ENCODE data around the gene MYZAP. TPM values are rescaled to one million over a fixed set of nuclear protein-coding genes. Genes with fewer than 3 reads are reported as not detected.

The MYZAP gene
- total and polyA plus RNA-seq, 2 of the 4 experiments (the other 2 are of a cell fraction), result not detected

- Histone ChIP-seq H3K4me2 (ENCODE audit: low read depth, low read length) (no peak overlapping the region), H3K56ac (ENCODE audit: extremely low read depth, insufficient read depth, low read length) (no peak overlapping the region), H3K4ac (ENCODE audit: low read depth, low read length) (no peak overlapping the region), H3K23ac (ENCODE audit: low read depth, low read length) (no peak overlapping the region), H3K9me3 (ENCODE audit: control insufficient read depth, insufficient read depth, low read length) (no peaks in the 10 kb centered on the region), H3K27ac (ENCODE audit: insufficient read depth, low read length) (no peak overlapping the region), H4K8ac (ENCODE audit: low read depth in 2 of 2, low read length in 2 of 2) (no peak overlapping the region), H2BK20ac (ENCODE audit: low read depth, low read length) (no peak overlapping the region), H3K9me1 (ENCODE audit: insufficient read depth, low read length) (no peaks in the 10 kb centered on the region), H2AFZ (replicated peaks; ENCODE audit: low read length, poor library complexity) (no peak overlapping the region), H3K79me1 (ENCODE audit: low read depth in 1 of 2, low read length in 2 of 2) (no peaks in the 10 kb centered on the region), H3K4me1 (ENCODE audit: control insufficient read depth, insufficient read depth, low read length) (no peaks in the 10 kb centered on the region), H3K18ac (ENCODE audit: low read depth, low read length) (no peak overlapping the region), H2AK9ac (replicated peaks; ENCODE audit: low read depth, low read length, poor library complexity) (no peak overlapping the region), H4K91ac (ENCODE audit: insufficient read depth, low read depth, low read length) (no peak overlapping the region), H3K9ac (ENCODE audit: low read depth, low read length) (no peak overlapping the region), H2BK5ac (ENCODE audit: low read depth, low read length, poor library complexity, severe bottlenecking) (no peak overlapping the region), H2AK5ac (ENCODE audit: low read depth, low read length) (no peak overlapping the region), H2BK15ac (ENCODE audit: low read depth, low read length) (no peak overlapping the region), H3K36me3 (ENCODE audit: control insufficient read depth, insufficient read depth, low read length) (no peaks in the 10 kb centered on the region), H3K14ac (replicated peaks; ENCODE audit: low read depth, low read length) (no peak overlapping the region), H4K5ac (ENCODE audit: low read depth, low read length) (no peak overlapping the region), H3K4me3 (ENCODE audit: insufficient read depth, low read depth, low read length) (no peak overlapping the region), H4K20me1 (ENCODE audit: insufficient read depth, low read length) (no peaks in the 10 kb centered on the region), H3K27me3 (ENCODE audit: control insufficient read depth, insufficient read depth, low read length) (no peaks in the 10 kb centered on the region), H2BK120ac (ENCODE audit: low read depth, low read length) (no peak overlapping the region)
- DNase-seq, result no peak
- ChIA-PET POLR2A (ENCODE audit: unreplicated experiment) (no interaction called here), CTCF (no interaction called here)
- intact Hi-C loops (cut with micrococcal nuclease) (no loop called here), in situ Hi-C loops (cut with MboI; ENCODE audit: low sequenced_read_pairs) (no loop called here), dilution Hi-C loops (cut with HindIII; ENCODE audit: low sequenced_read_pairs, unreplicated experiment) (no loop called here)
- TF ChIP-seq ELK1 (IDR thresholded peaks at IDR 0.05; ENCODE audit: borderline replicate concordance, low read depth, low read length), result no peak
- TF ChIP-seq MAFK (IDR thresholded peaks at IDR 0.05; ENCODE audit: low read depth, low read length), result no peak
- no peak for TF ChIP-seq SMC3 (IDR thresholded peaks at IDR 0.05; ENCODE audit: low read depth, low read length)
- no peak for ATAC-seq (ENCODE audit: low read depth)
- no CpG with 5 or more reads among the region's 8 CpGs for WGBS, 2 experiments (ENCODE audit: extremely low coverage in 2 of 2, insufficient read length in 1 of 2)
- no TSS peak for BruUV-seq (replicated peaks)
Observed at GRCh38 chr15:57684491-57685151, 92.9 kb downstream of the MYZAP start.
